GM18519 (cell line): Measurements from ENCODE around the gene MEX3B.
"Not testable (repeated sequence)": the region's sequence is repeated elsewhere in the genome, so short reads cannot be mapped to it uniquely, and the experiment has no call there.

Experiments
- ATAC-seq: cut with Tn5 transposase; IDR thresholded peaks from one replicate; pipeline ENCODE4 v1.9.1; 2021; ENCODE audit warnings: mild to moderate bottlenecking, moderate library complexity; ENCODE audit not compliant: unreplicated experiment, low FRiP score

MEX3B gene

GRCh38 chr15:82051664-82052063, 5.8 kb upstream of the MEX3B start:
- ATAC-seq: no peak

- no peak for ATAC-seq
Measured at GRCh38 chr15:82048811-82049210, 3.0 kb upstream of the MEX3B start.

- ATAC-seq: peak; percentile 0
Measured at GRCh38 chr15:82047453-82048400, 1.9 kb upstream of the MEX3B start.

GRCh38 chr15:82046666-82047452, 1.0 kb upstream of the MEX3B start:
- ATAC-seq: peak; percentile 50

GRCh38 chr15:82045179-82045891, 483 bp downstream of the MEX3B start:
- ATAC-seq: no peak

GRCh38 chr15:82044373-82045178, 1.2 kb downstream of the MEX3B start:
- no peak for ATAC-seq

GRCh38 chr15:82043796-82044372, 1.9 kb downstream of the MEX3B start:
- ATAC-seq: no peak

- ATAC-seq: no peak
Measured at GRCh38 chr15:82043130-82043673, 2.6 kb downstream of the MEX3B start.

- no peak for ATAC-seq
Measured at GRCh38 chr15:82040862-82041261, 5.0 kb downstream of the MEX3B start.

GRCh38 chr15:82040390-82040789, 5.4 kb downstream of the MEX3B start:
- no peak for ATAC-seq

GRCh38 chr15:82039871-82040270, 5.9 kb downstream of the MEX3B start:
- no peak for ATAC-seq

GRCh38 chr15:82036461-82036860, 9.4 kb downstream of the MEX3B start:
- ATAC-seq: no peak

- ATAC-seq: no peak
Measured at GRCh38 chr15:82031871-82032270, 13.9 kb downstream of the MEX3B start.

GRCh38 chr15:82030176-82030575, 15.6 kb downstream of the MEX3B start:
- ATAC-seq: no peak

- ATAC-seq: not testable (repeated sequence)
Measured at GRCh38 chr15:82028163-82028562, 17.7 kb downstream of the MEX3B start.

GRCh38 chr15:82021992-82022391, 23.8 kb downstream of the MEX3B start:
- no peak for ATAC-seq

- no peak for ATAC-seq
Measured at GRCh38 chr15:82020625-82021394, 25.0 kb downstream of the MEX3B start.

- no peak for ATAC-seq
Measured at GRCh38 chr15:82018201-82018600, 27.6 kb downstream of the MEX3B start.

- no peak for ATAC-seq
Measured at GRCh38 chr15:82017656-82018055, 28.2 kb downstream of the MEX3B start.
